Measurements from ENCODE around the gene RBP3. TPM values are rescaled to one million over a fixed set of nuclear protein-coding genes. Genes with fewer than 3 reads are reported as not detected.

Gene RBP3
- total and polyA plus RNA-seq, 4 donors = not detected

- no peaks in the 10 kb centered on the region for H3K36me3 ChIP-seq (ENCODE audit: control insufficient read depth in 4 of 4, insufficient read depth in 3 of 4, low read depth in 1 of 4, low read length in 3 of 4)
- WGBS = 6% methylated on average over 64 of the region's 64 CpGs
- no peak for TF ChIP-seq REST (IDR thresholded peaks at IDR 0.05)
- TF ChIP-seq RXRA (IDR thresholded peaks at IDR 0.05) = no peak
- peaks cover 0 to 13% (median 9%) of the 10 kb centered on the region in 4 donors for H3K4me1 ChIP-seq (ENCODE audit: control insufficient read depth in 4 of 4, insufficient read depth in 4 of 4, low read length in 3 of 4)
- H3K4me3 ChIP-seq (ENCODE audit: low read depth in 1 of 3, low read length in 3 of 3) = peak within 1 kb of the TSS in 1 of 3 donors; percentile 50
- no peaks in the 10 kb centered on the region for H3K9me3 ChIP-seq (ENCODE audit: control insufficient read depth in 4 of 4, low read length in 3 of 4)
- H3K27me3 ChIP-seq (ENCODE audit: control insufficient read depth in 4 of 4, insufficient read depth in 4 of 4, low read length in 3 of 4) = no peaks in the 10 kb centered on the region
- H3K9ac ChIP-seq (ENCODE audit: low read depth in 1 of 2, low read length in 2 of 2) = no peak within 1 kb of the TSS
- DNase-seq (ENCODE audit: low spot score) = no peak
- no peak within 1 kb of the TSS for H3K27ac ChIP-seq (ENCODE audit: low read depth in 1 of 2, low read length in 2 of 2)
These were observed 48.3 kb upstream of the RBP3 start, which contains the start of gene GDF10 for GRCh38 chr10:47299611-47300428. Gene GDF10, plus strand, starts transcription at chr10:47300197. Its CDS starts 455 bp downstream, at chr10:47300652.

- Histone ChIP-seq H3K27ac (ENCODE audit: low read depth in 1 of 2, low read length in 2 of 2) (no peak overlapping the region), H3K27me3 (ENCODE audit: control insufficient read depth in 4 of 4, insufficient read depth in 4 of 4, low read length in 3 of 4) (no peaks in the 10 kb centered on the region)
These were observed 47.7 kb upstream of the RBP3 start for GRCh38 chr10:47300429-47300931.

GRCh38 chr10:47301833-47302232 lies 46.3 kb upstream of the RBP3 start:
- no peak overlapping the region for H3K9ac ChIP-seq (ENCODE audit: low read depth in 1 of 2, low read length in 2 of 2)
- no peaks in the 10 kb centered on the region for H3K9me3 ChIP-seq (ENCODE audit: control insufficient read depth in 4 of 4, low read length in 3 of 4)
- H3K27ac ChIP-seq (ENCODE audit: low read depth in 1 of 2, low read length in 2 of 2) = no peak overlapping the region
- DNase-seq (ENCODE audit: low spot score) = no peak
- no peaks in the 10 kb centered on the region for H3K27me3 ChIP-seq (ENCODE audit: control insufficient read depth in 4 of 4, insufficient read depth in 4 of 4, low read length in 3 of 4)
- 81% methylated on average over 2 of the region's 2 CpGs for WGBS
- H3K36me3 ChIP-seq (ENCODE audit: control insufficient read depth in 4 of 4, insufficient read depth in 3 of 4, low read depth in 1 of 4, low read length in 3 of 4) = no peaks in the 10 kb centered on the region
- peaks cover 0 to 13% (median 9%) of the 10 kb centered on the region in 4 donors for H3K4me1 ChIP-seq (ENCODE audit: control insufficient read depth in 4 of 4, insufficient read depth in 4 of 4, low read length in 3 of 4)
- TF ChIP-seq HNF4A (conservative IDR thresholded peaks at IDR 0.05) (no peak), GABPA (IDR thresholded peaks at IDR 0.05 in 1 of 2, conservative IDR thresholded peaks at IDR 0.05 in 1 of 2) (no peak), CTCF (IDR thresholded peaks at IDR 0.05; ENCODE audit: low read depth, low read length, missing input control) (no peak), JUND (IDR thresholded peaks at IDR 0.05) (no peak), FOXA1 (IDR thresholded peaks at IDR 0.05) (no peak), HNF4G (IDR thresholded peaks at IDR 0.05) (no peak), ATF3 (IDR thresholded peaks at IDR 0.05) (no peak), TAF1 (conservative IDR thresholded peaks at IDR 0.05) (no peak), NR2F2 (IDR thresholded peaks at IDR 0.05) (no peak), FOXA2 (IDR thresholded peaks at IDR 0.05) (no peak)
- no peak overlapping the region for H3K4me3 ChIP-seq (ENCODE audit: low read depth in 1 of 3, low read length in 3 of 3)

More at GRCh38 chr10:47300429-47300931, 47.7 kb upstream of the RBP3 start:
- Histone ChIP-seq H3K9ac (ENCODE audit: low read depth in 1 of 2, low read length in 2 of 2) (no peak overlapping the region), H3K36me3 (ENCODE audit: control insufficient read depth in 4 of 4, insufficient read depth in 3 of 4, low read depth in 1 of 4, low read length in 3 of 4) (no peaks in the 10 kb centered on the region), H3K4me1 (ENCODE audit: control insufficient read depth in 4 of 4, insufficient read depth in 4 of 4, low read length in 3 of 4) (peaks cover 0 to 13% (median 9%) of the 10 kb centered on the region in 4 donors), H3K9me3 (ENCODE audit: control insufficient read depth in 4 of 4, low read length in 3 of 4) (no peaks in the 10 kb centered on the region), H3K4me3 (ENCODE audit: low read depth in 1 of 3, low read length in 3 of 3) (peak overlapping the region in 1 of 3 donors; percentile 50)
- TF ChIP-seq RXRA (IDR thresholded peaks at IDR 0.05) (no peak), HNF4A (conservative IDR thresholded peaks at IDR 0.05) (peak in 1 of 2 donors; percentile 46), SP1 (IDR thresholded peaks at IDR 0.05) (no peak)
- 5% methylated on average over 57 of the region's 57 CpGs for WGBS
- peak; percentile 42 for DNase-seq (ENCODE audit: low spot score)
